Measurements from ENCODE around the gene L1CAM.

The L1CAM gene

GRCh38 chrX:153873282-153874084, 12.5 kb downstream of the L1CAM start:
- no peak overlapping the region for H3K27ac ChIP-seq
- TF ChIP-seq CTCF (conservative IDR thresholded peaks at IDR 0.05), result no peak

GRCh38 chrX:153871946-153872878, 13.8 kb downstream of the L1CAM start:
- TF ChIP-seq CTCF (conservative IDR thresholded peaks at IDR 0.05), result no peak
- no peak overlapping the region for H3K27ac ChIP-seq

- no peak overlapping the region for H3K27ac ChIP-seq
- no peak for TF ChIP-seq CTCF (conservative IDR thresholded peaks at IDR 0.05)
Observed at GRCh38 chrX:153871451-153871850, 14.5 kb downstream of the L1CAM start.

- no peak for TF ChIP-seq CTCF (conservative IDR thresholded peaks at IDR 0.05)
- H3K27ac ChIP-seq, result no peak overlapping the region
Observed at GRCh38 chrX:153870791-153871360, 15.1 kb downstream of the L1CAM start.

- no peak overlapping the region for H3K27ac ChIP-seq
- TF ChIP-seq CTCF (conservative IDR thresholded peaks at IDR 0.05), result no peak
Observed at GRCh38 chrX:153870288-153870690, 15.7 kb downstream of the L1CAM start.

GRCh38 chrX:153869473-153870287, 16.3 kb downstream of the L1CAM start:
- H3K27ac ChIP-seq, result no peak overlapping the region
- TF ChIP-seq CTCF (conservative IDR thresholded peaks at IDR 0.05), result no peak
